MG63 (cell line): Measurements from ENCODE around the gene DHRS1. TPM values are rescaled to one million over a fixed set of nuclear protein-coding genes. Genes with fewer than 3 reads are reported as not detected.
A peak's percentile ranks its signal among the peaks of the same experiment; 100 is the strongest.

ENCODE experiments used
- DNase-seq: peaks from one replicate; pipeline ENCODE4 v3.0.0-alpha.2; 2020
- H3K27me3 ChIP-seq: fragments of 250-450 bp; sonication (Bioruptor Pico); 2 replicates; pipeline ENCODE4 v1.5.1; 2020; ENCODE audit warnings: mild to moderate bottlenecking, moderate library complexity
- H3K36me3 ChIP-seq: fragments of 250-450 bp; sonication (Bioruptor Pico); 2 replicates; pipeline ENCODE4 v1.5.1; 2020; ENCODE audit warnings: mild to moderate bottlenecking, moderate library complexity
- H3K4me3 ChIP-seq: fragments of 250-450 bp; sonication (Bioruptor Pico); 2 replicates; pipeline ENCODE4 v1.5.1; 2020; ENCODE audit warnings: mild to moderate bottlenecking, moderate library complexity
- H3K9me3 ChIP-seq: fragments of 250-450 bp; sonication (Bioruptor Pico); 2 replicates; pipeline ENCODE4 v1.5.1; 2020; ENCODE audit warnings: mild to moderate bottlenecking, moderate library complexity
- total RNA-seq: library from RNA; depleted of rRNA; stranded (reverse); fragments of >200 nt; shearing (Covaris generic); gene quantifications from 2 replicates; pipeline ENCODE4 v1.2.3, GENCODE V29; 2014; ENCODE audit warnings: low replicate concordance

DHRS1 gene
- total RNA-seq, 1 experiment from 2014 or later = 1.5 TPM

GRCh38 chr14:24297190-24297964, 2.2 kb downstream of the DHRS1 start:
- Histone ChIP-seq H3K27me3 (no peaks in the 10 kb centered on the region), H3K36me3 (peaks cover 5% of the 10 kb centered on the region; the same call in 1 of the 2 replicates), H3K9me3 (no peaks in the 10 kb centered on the region), H3K4me3 (no peak overlapping the region)
- no peak for DNase-seq

GRCh38 chr14:24296341-24297157, 3.0 kb downstream of the DHRS1 start:
- Histone ChIP-seq H3K9me3 (no peaks in the 10 kb centered on the region), H3K4me3 (no peak overlapping the region), H3K27me3 (no peaks in the 10 kb centered on the region), H3K36me3 (peaks cover 1% of the 10 kb centered on the region; the same call in 1 of the 2 replicates)
- peak; percentile 60 for DNase-seq

GRCh38 chr14:24293525-24293924, 6.1 kb downstream of the DHRS1 start:
- no peak for DNase-seq
- H3K9me3 ChIP-seq = no peaks in the 10 kb centered on the region
- H3K36me3 ChIP-seq = no peaks in the 10 kb centered on the region; the same call in 1 of the 2 replicates
- no peak overlapping the region for H3K4me3 ChIP-seq
- no peaks in the 10 kb centered on the region for H3K27me3 ChIP-seq

GRCh38 chr14:24292118-24292807, 7.3 kb downstream of the DHRS1 start:
- DNase-seq = no peak
- H3K4me3 ChIP-seq = no peak overlapping the region
- H3K27me3 ChIP-seq = no peaks in the 10 kb centered on the region
- no peaks in the 10 kb centered on the region for H3K9me3 ChIP-seq
- H3K36me3 ChIP-seq = no peaks in the 10 kb centered on the region; the same call in 1 of the 2 replicates

- no peaks in the 10 kb centered on the region for H3K9me3 ChIP-seq
- no peaks in the 10 kb centered on the region for H3K36me3 ChIP-seq
- no peak overlapping the region for H3K4me3 ChIP-seq
- DNase-seq = no peak
- no peaks in the 10 kb centered on the region for H3K27me3 ChIP-seq
Measured at GRCh38 chr14:24291446-24292117, 8.0 kb downstream of the DHRS1 start.

GRCh38 chr14:24290746-24291145, 8.8 kb downstream of the DHRS1 start:
- Histone ChIP-seq H3K27me3 (no peaks in the 10 kb centered on the region), H3K9me3 (no peaks in the 10 kb centered on the region), H3K36me3 (no peaks in the 10 kb centered on the region), H3K4me3 (no peak overlapping the region)
- no peak for DNase-seq

- Histone ChIP-seq H3K4me3 (no peak overlapping the region), H3K36me3 (no peaks in the 10 kb centered on the region), H3K27me3 (no peaks in the 10 kb centered on the region), H3K9me3 (no peaks in the 10 kb centered on the region)
- no peak for DNase-seq
Measured at GRCh38 chr14:24289649-24290280, 9.8 kb downstream of the DHRS1 start.

- Histone ChIP-seq H3K4me3 (no peak overlapping the region), H3K9me3 (no peaks in the 10 kb centered on the region), H3K27me3 (no peaks in the 10 kb centered on the region), H3K36me3 (no peaks in the 10 kb centered on the region)
- no peak for DNase-seq
Measured at GRCh38 chr14:24286996-24287395, 12.6 kb downstream of the DHRS1 start.

- Histone ChIP-seq H3K27me3 (no peaks in the 10 kb centered on the region), H3K4me3 (no peak overlapping the region), H3K9me3 (no peaks in the 10 kb centered on the region), H3K36me3 (no peaks in the 10 kb centered on the region)
- DNase-seq = no peak
Measured at GRCh38 chr14:24285351-24285750, 14.2 kb downstream of the DHRS1 start.

GRCh38 chr14:24284501-24285035, 15.0 kb downstream of the DHRS1 start:
- DNase-seq = no peak
- Histone ChIP-seq H3K9me3 (no peaks in the 10 kb centered on the region), H3K27me3 (no peaks in the 10 kb centered on the region), H3K36me3 (no peaks in the 10 kb centered on the region), H3K4me3 (no peak overlapping the region)

GRCh38 chr14:24283796-24284460, 15.7 kb downstream of the DHRS1 start:
- no peak for DNase-seq
- H3K4me3 ChIP-seq = no peak overlapping the region
- no peaks in the 10 kb centered on the region for H3K36me3 ChIP-seq
- no peaks in the 10 kb centered on the region for H3K9me3 ChIP-seq
- H3K27me3 ChIP-seq = no peaks in the 10 kb centered on the region

GRCh38 chr14:24282736-24283135, 16.8 kb downstream of the DHRS1 start:
- Histone ChIP-seq H3K4me3 (no peak overlapping the region), H3K36me3 (no peaks in the 10 kb centered on the region), H3K9me3 (no peaks in the 10 kb centered on the region), H3K27me3 (no peaks in the 10 kb centered on the region)
- DNase-seq = no peak

- no peak for DNase-seq
- H3K36me3 ChIP-seq = no peaks in the 10 kb centered on the region
- no peaks in the 10 kb centered on the region for H3K27me3 ChIP-seq
- no peaks in the 10 kb centered on the region for H3K9me3 ChIP-seq
- no peak overlapping the region for H3K4me3 ChIP-seq
Measured at GRCh38 chr14:24281636-24282035, 17.9 kb downstream of the DHRS1 start.

- no peak for DNase-seq
- Histone ChIP-seq H3K27me3 (no peaks in the 10 kb centered on the region), H3K36me3 (no peaks in the 10 kb centered on the region), H3K9me3 (no peaks in the 10 kb centered on the region), H3K4me3 (no peak overlapping the region)
Measured at GRCh38 chr14:24280797-24281460, 18.7 kb downstream of the DHRS1 start.
